ENCODE results near the gene LHFPL3. TPM values are rescaled to one million over a fixed set of nuclear protein-coding genes. Genes with fewer than 3 reads are reported as not detected.

Gene LHFPL3
- total and polyA plus RNA-seq, 2 experiments from 2014 or later, result 0.24 TPM; not detected in 1

GRCh38 chr7:104306793-104307192 is 21.6 kb upstream of the LHFPL3 start:
- no peaks in the 10 kb centered on the region for H3K9me3 Mint-ChIP-seq
- ATAC-seq (no peak), DNase-seq (ENCODE audit: low spot score) (peak; percentile 11)
- Histone ChIP-seq H3F3A (replicated peaks; ENCODE audit: low read depth) (no peaks in the 10 kb centered on the region), H3K4me3 (no peak overlapping the region), H3K4me2 (no peak overlapping the region), H3K4me1 (ENCODE audit: insufficient read depth) (no peaks in the 10 kb centered on the region), H3K27me3 (ENCODE audit: insufficient read depth) (no peaks in the 10 kb centered on the region), H3K79me2 (replicated peaks; ENCODE audit: insufficient read depth) (no peaks in the 10 kb centered on the region), H2AFZ (no peak overlapping the region), H3K27ac (ENCODE audit: low read depth) (no peak overlapping the region), H3K9me2 (ENCODE audit: insufficient read depth) (no peaks in the 10 kb centered on the region), H4K20me1 (replicated peaks; ENCODE audit: insufficient read depth) (no peaks in the 10 kb centered on the region), H3K36me3 (ENCODE audit: insufficient read depth) (no peaks in the 10 kb centered on the region)
- H3K4me1 Mint-ChIP-seq, result no peaks in the 10 kb centered on the region
- H3K4me3 Mint-ChIP-seq, result no peak overlapping the region
- H3K27me3 Mint-ChIP-seq (ENCODE audit: insufficient read depth, low read depth, poor library complexity), result no peaks in the 10 kb centered on the region
- H3K36me3 Mint-ChIP-seq (ENCODE audit: low read depth), result no peaks in the 10 kb centered on the region
- no peak overlapping the region for H3K27ac Mint-ChIP-seq
- TF ChIP-seq, protein P1, sequence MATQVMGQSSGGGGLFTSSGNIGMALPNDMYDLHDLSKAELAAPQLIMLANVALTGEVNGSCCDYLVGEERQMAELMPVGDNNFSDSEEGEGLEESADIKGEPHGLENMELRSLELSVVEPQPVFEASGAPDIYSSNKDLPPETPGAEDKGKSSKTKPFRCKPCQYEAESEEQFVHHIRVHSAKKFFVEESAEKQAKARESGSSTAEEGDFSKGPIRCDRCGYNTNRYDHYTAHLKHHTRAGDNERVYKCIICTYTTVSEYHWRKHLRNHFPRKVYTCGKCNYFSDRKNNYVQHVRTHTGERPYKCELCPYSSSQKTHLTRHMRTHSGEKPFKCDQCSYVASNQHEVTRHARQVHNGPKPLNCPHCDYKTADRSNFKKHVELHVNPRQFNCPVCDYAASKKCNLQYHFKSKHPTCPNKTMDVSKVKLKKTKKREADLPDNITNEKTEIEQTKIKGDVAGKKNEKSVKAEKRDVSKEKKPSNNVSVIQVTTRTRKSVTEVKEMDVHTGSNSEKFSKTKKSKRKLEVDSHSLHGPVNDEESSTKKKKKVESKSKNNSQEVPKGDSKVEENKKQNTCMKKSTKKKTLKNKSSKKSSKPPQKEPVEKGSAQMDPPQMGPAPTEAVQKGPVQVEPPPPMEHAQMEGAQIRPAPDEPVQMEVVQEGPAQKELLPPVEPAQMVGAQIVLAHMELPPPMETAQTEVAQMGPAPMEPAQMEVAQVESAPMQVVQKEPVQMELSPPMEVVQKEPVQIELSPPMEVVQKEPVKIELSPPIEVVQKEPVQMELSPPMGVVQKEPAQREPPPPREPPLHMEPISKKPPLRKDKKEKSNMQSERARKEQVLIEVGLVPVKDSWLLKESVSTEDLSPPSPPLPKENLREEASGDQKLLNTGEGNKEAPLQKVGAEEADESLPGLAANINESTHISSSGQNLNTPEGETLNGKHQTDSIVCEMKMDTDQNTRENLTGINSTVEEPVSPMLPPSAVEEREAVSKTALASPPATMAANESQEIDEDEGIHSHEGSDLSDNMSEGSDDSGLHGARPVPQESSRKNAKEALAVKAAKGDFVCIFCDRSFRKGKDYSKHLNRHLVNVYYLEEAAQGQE (IDR thresholded peaks at IDR 0.05; ENCODE audit: unreplicated experiment), result no peak
- no peak for TF ChIP-seq CREB1 (CRISPR knock-in tag; IDR thresholded peaks at IDR 0.05; ENCODE audit: low read depth)
- TF ChIP-seq, protein P2, sequence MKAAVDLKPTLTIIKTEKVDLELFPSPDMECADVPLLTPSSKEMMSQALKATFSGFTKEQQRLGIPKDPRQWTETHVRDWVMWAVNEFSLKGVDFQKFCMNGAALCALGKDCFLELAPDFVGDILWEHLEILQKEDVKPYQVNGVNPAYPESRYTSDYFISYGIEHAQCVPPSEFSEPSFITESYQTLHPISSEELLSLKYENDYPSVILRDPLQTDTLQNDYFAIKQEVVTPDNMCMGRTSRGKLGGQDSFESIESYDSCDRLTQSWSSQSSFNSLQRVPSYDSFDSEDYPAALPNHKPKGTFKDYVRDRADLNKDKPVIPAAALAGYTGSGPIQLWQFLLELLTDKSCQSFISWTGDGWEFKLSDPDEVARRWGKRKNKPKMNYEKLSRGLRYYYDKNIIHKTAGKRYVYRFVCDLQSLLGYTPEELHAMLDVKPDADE (IDR thresholded peaks at IDR 0.05), result no peak
- TF ChIP-seq ZNF114 (CRISPR knock-in tag; IDR thresholded peaks at IDR 0.05), result no peak
- TF ChIP-seq EZH2 (IDR thresholded peaks at IDR 0.05; ENCODE audit: low read depth, unreplicated experiment), result no peak
- TF ChIP-seq POLR2AphosphoS5 (IDR thresholded peaks at IDR 0.05; ENCODE audit: low read depth), result no peak
- TF ChIP-seq, protein P3, sequence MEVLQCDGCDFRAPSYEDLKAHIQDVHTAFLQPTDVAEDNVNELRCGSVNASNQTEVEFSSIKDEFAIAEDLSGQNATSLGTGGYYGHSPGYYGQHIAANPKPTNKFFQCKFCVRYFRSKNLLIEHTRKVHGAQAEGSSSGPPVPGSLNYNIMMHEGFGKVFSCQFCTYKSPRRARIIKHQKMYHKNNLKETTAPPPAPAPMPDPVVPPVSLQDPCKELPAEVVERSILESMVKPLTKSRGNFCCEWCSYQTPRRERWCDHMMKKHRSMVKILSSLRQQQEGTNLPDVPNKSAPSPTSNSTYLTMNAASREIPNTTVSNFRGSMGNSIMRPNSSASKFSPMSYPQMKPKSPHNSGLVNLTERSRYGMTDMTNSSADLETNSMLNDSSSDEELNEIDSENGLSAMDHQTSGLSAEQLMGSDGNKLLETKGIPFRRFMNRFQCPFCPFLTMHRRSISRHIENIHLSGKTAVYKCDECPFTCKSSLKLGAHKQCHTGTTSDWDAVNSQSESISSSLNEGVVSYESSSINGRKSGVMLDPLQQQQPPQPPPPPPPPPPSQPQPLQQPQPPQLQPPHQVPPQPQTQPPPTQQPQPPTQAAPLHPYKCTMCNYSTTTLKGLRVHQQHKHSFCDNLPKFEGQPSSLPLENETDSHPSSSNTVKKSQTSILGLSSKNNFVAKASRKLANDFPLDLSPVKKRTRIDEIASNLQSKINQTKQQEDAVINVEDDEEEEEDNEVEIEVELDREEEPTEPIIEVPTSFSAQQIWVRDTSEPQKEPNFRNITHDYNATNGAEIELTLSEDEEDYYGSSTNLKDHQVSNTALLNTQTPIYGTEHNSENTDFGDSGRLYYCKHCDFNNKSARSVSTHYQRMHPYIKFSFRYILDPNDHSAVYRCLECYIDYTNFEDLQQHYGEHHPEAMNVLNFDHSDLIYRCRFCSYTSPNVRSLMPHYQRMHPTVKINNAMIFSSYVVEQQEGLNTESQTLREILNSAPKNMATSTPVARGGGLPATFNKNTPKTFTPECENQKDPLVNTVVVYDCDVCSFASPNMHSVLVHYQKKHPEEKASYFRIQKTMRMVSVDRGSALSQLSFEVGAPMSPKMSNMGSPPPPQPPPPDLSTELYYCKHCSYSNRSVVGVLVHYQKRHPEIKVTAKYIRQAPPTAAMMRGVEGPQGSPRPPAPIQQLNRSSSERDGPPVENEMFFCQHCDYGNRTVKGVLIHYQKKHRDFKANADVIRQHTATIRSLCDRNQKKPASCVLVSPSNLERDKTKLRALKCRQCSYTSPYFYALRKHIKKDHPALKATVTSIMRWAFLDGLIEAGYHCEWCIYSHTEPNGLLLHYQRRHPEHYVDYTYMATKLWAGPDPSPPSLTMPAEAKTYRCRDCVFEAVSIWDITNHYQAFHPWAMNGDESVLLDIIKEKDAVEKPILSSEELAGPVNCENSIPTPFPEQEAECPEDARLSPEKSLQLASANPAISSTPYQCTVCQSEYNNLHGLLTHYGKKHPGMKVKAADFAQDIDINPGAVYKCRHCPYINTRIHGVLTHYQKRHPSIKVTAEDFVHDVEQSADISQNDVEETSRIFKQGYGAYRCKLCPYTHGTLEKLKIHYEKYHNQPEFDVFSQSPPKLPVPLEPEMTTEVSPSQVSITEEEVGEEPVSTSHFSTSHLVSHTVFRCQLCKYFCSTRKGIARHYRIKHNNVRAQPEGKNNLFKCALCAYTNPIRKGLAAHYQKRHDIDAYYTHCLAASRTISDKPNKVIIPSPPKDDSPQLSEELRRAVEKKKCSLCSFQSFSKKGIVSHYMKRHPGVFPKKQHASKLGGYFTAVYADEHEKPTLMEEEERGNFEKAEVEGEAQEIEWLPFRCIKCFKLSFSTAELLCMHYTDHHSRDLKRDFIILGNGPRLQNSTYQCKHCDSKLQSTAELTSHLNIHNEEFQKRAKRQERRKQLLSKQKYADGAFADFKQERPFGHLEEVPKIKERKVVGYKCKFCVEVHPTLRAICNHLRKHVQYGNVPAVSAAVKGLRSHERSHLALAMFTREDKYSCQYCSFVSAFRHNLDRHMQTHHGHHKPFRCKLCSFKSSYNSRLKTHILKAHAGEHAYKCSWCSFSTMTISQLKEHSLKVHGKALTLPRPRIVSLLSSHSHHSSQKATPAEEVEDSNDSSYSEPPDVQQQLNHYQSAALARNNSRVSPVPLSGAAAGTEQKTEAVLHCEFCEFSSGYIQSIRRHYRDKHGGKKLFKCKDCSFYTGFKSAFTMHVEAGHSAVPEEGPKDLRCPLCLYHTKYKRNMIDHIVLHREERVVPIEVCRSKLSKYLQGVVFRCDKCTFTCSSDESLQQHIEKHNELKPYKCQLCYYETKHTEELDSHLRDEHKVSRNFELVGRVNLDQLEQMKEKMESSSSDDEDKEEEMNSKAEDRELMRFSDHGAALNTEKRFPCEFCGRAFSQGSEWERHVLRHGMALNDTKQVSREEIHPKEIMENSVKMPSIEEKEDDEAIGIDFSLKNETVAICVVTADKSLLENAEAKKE (CRISPR knock-in tag; IDR thresholded peaks at IDR 0.05), result no peak
